Breast epithelium (tissue), 3 donors: ENCODE results near the gene IFT172.

ENCODE experiments used
- CTCF ChIP-seq, 3 donors: fragments of 450-650 bp; IDR thresholded peaks; one replicate each; pipeline ENCODE4 v1.5.1; 2016 to 2017; ENCODE audit warnings: antibody characterized with exemption in 3 of 3, mild to moderate bottlenecking in 3 of 3, moderate library complexity in 3 of 3
- POLR2A ChIP-seq: fragments of 450-650 bp; IDR thresholded peaks from one replicate; pipeline ENCODE4 v1.6.1; 2016; ENCODE audit warnings: antibody characterized with exemption, mild to moderate bottlenecking, moderate library complexity

GRCh38 chr2:27408601-27409320 is 80.8 kb downstream of the IFT172 start:
- TF ChIP-seq CTCF (IDR thresholded peaks at IDR 0.05) (no peak), POLR2A (no peak)
